H9 (cell line): ENCODE results near the gene PELI2. TPM values are rescaled to one million over a fixed set of nuclear protein-coding genes. Genes with fewer than 3 reads are reported as not detected.

ENCODE experiments used
- DNase-seq: peaks from one replicate; pipeline ENCODE4 v3.0.0-alpha.2; 2017
- H2AFZ ChIP-seq: one replicate; pipeline ENCODE4 v1.6.1; 2013; ENCODE audit warnings: mild to moderate bottlenecking, low read length, control low read depth, moderate library complexity
- H2AK5ac ChIP-seq: 2 replicates; pipeline ENCODE4 v1.6.1; 2013; ENCODE audit warnings: low read length, control low read depth, mixed read lengths; ENCODE audit not compliant: insufficient read length
- H2BK120ac ChIP-seq: one replicate; pipeline ENCODE4 v1.6.1; 2013; ENCODE audit warnings: low read depth, mild to moderate bottlenecking, low read length, control low read depth, inconsistent platforms; ENCODE audit not compliant: poor library complexity, severe bottlenecking
- H2BK12ac ChIP-seq: 2 replicates; pipeline ENCODE4 v1.6.1; 2013; ENCODE audit warnings: low read length, control low read depth, mixed read lengths, low read depth; ENCODE audit not compliant: insufficient read length
- H2BK15ac ChIP-seq: 2 replicates; pipeline ENCODE4 v1.6.1; 2013; ENCODE audit warnings: low read depth, low read length, control low read depth
- H2BK20ac ChIP-seq: one replicate; pipeline ENCODE4 v1.6.1; 2013; ENCODE audit warnings: low read depth, mild to moderate bottlenecking, low read length, control low read depth, inconsistent platforms; ENCODE audit not compliant: poor library complexity, severe bottlenecking
- H2BK5ac ChIP-seq: 2 replicates; pipeline ENCODE4 v1.6.1; 2013; ENCODE audit warnings: low read length, control low read depth, mixed read lengths; ENCODE audit not compliant: insufficient read length
- H3K14ac ChIP-seq: 2 replicates; pipeline ENCODE4 v1.6.1; 2013; ENCODE audit warnings: low read length, control low read depth; ENCODE audit not compliant: insufficient read depth
- H3K18ac ChIP-seq: 2 replicates; pipeline ENCODE4 v1.6.1; 2013; ENCODE audit warnings: low read depth, mild to moderate bottlenecking, mixed read lengths, low read length, control low read depth; ENCODE audit not compliant: insufficient read length
- H3K23ac ChIP-seq: 2 replicates; pipeline ENCODE4 v1.6.1; 2013; ENCODE audit warnings: low read length, control low read depth, mixed read lengths, low read depth; ENCODE audit not compliant: insufficient read length
- H3K23me2 ChIP-seq: 2 replicates; pipeline ENCODE4 v1.6.1; 2013; ENCODE audit warnings: low read depth, mild to moderate bottlenecking, mixed read lengths, low read length, control low read depth; ENCODE audit not compliant: insufficient read length, poor library complexity, severe bottlenecking
- H3K27ac ChIP-seq: 2 replicates; pipeline ENCODE4 v1.5.1; 2013; ENCODE audit warnings: low read length, control low read depth, mixed read lengths, low read depth; ENCODE audit not compliant: insufficient read length
- H3K27me3 ChIP-seq: 2 replicates; pipeline ENCODE4 v1.6.1; 2013; ENCODE audit warnings: low read length, control low read depth, inconsistent platforms; ENCODE audit not compliant: insufficient read depth
- H3K4ac ChIP-seq: 2 replicates; pipeline ENCODE4 v1.6.1; 2013; ENCODE audit warnings: low read depth, mild to moderate bottlenecking, control low read depth, inconsistent platforms, low read length, moderate library complexity
- H3K4me1 ChIP-seq: 2 replicates; pipeline ENCODE4 v1.6.1; 2013; ENCODE audit warnings: low read length, control low read depth, inconsistent platforms; ENCODE audit not compliant: insufficient read depth
- H3K4me2 ChIP-seq: 2 replicates; pipeline ENCODE4 v1.6.1; 2013; ENCODE audit warnings: low read length, control low read depth, mixed read lengths; ENCODE audit not compliant: insufficient read length, insufficient read depth
- H3K56ac ChIP-seq: 2 replicates; pipeline ENCODE4 v1.6.1; 2013; ENCODE audit warnings: low read depth, mild to moderate bottlenecking, mixed read lengths, low read length, control low read depth; ENCODE audit not compliant: insufficient read length
- H3K79me1 ChIP-seq: 2 replicates; pipeline ENCODE4 v1.6.1; 2013; ENCODE audit warnings: low read depth, mild to moderate bottlenecking, moderate library complexity, low read length, control low read depth, inconsistent platforms; ENCODE audit not compliant: insufficient read depth, poor library complexity, severe bottlenecking
- H3K79me2 ChIP-seq: 2 replicates; pipeline ENCODE4 v1.6.1; 2013; ENCODE audit warnings: low read length, control low read depth, inconsistent platforms; ENCODE audit not compliant: insufficient read depth
- H3K9ac ChIP-seq: 2 replicates; pipeline ENCODE4 v1.6.1; 2013; ENCODE audit warnings: low read length, control low read depth, mixed read lengths; ENCODE audit not compliant: insufficient read length; ENCODE audit errors: extremely low read depth
- H3K9me3 ChIP-seq: one replicate; pipeline ENCODE4 v1.6.1; 2013; ENCODE audit warnings: low read depth, low read length, inconsistent platforms; ENCODE audit not compliant: control insufficient read depth
- H3T11ph ChIP-seq: one replicate; pipeline ENCODE4 v1.6.1; 2013; ENCODE audit warnings: mild to moderate bottlenecking, low read length, control low read depth, inconsistent platforms
- H4K20me1 ChIP-seq: one replicate; pipeline ENCODE4 v1.6.1; 2013; ENCODE audit not compliant: control insufficient read depth, insufficient read length, insufficient read depth
- H4K5ac ChIP-seq: 2 replicates; pipeline ENCODE4 v1.6.1; 2013; ENCODE audit warnings: low read depth, mild to moderate bottlenecking, mixed read lengths, low read length, control low read depth; ENCODE audit not compliant: insufficient read length
- H4K8ac ChIP-seq: replicated peaks from 2 replicates; pipeline ENCODE4 v1.6.1; 2013; ENCODE audit warnings: low read length, control low read depth, mixed read lengths, low read depth; ENCODE audit not compliant: insufficient read length
- H4K91ac ChIP-seq: 2 replicates; pipeline ENCODE4 v1.6.1; 2013; ENCODE audit warnings: low read depth, mild to moderate bottlenecking, moderate library complexity, mixed read lengths, low read length, control low read depth; ENCODE audit not compliant: insufficient read length
- H3K27ac Mint-ChIP-seq, 3 experiments: 2 replicates in 2 of 3; 3 replicates in 1 of 3; pipeline ENCODE4 v1.8.0; 2020 to 2021; ENCODE audit warnings: mixed read lengths in 3 of 3, mild to moderate bottlenecking in 1 of 3, moderate library complexity in 1 of 3
- H3K27me3 Mint-ChIP-seq: 2 replicates; pipeline ENCODE4 v1.8.0; 2021; ENCODE audit warnings: low read depth, mild to moderate bottlenecking, moderate library complexity, mixed read lengths
- H3K36me3 Mint-ChIP-seq, 3 experiments: 2 replicates in 2 of 3; 3 replicates in 1 of 3; pipeline ENCODE4 v1.8.0; 2020 to 2021; ENCODE audit warnings: low read depth in 3 of 3, mixed read lengths in 3 of 3; ENCODE audit not compliant: insufficient read depth in 1 of 3
- H3K4me1 Mint-ChIP-seq, 2 experiments: 2 replicates each; pipeline ENCODE4 v1.8.0; 2020; ENCODE audit warnings: mixed read lengths in 2 of 2
- H3K4me3 Mint-ChIP-seq, 2 experiments: 2 replicates in 1 of 2; 3 replicates in 1 of 2; pipeline ENCODE4 v1.8.0; 2020 to 2021; ENCODE audit warnings: mild to moderate bottlenecking in 2 of 2, mixed read lengths in 2 of 2, moderate library complexity in 1 of 2
- H3K9me3 Mint-ChIP-seq, 2 experiments: 2 replicates in 1 of 2; 3 replicates in 1 of 2; pipeline ENCODE4 v1.8.0; 2020; ENCODE audit warnings: mild to moderate bottlenecking in 2 of 2, mixed read lengths in 2 of 2, moderate library complexity in 1 of 2
- WGBS: extraction: QIAGEN DNeasy Blood & Tissue Kit; methylation state at CpG from one replicate; pipeline ENCODE4 v1.1.7; 2013; ENCODE audit warnings: missing lambda C conversion rate, low lambda C conversion rate, mixed read lengths; ENCODE audit not compliant: insufficient read length; ENCODE audit errors: extremely low coverage; 5-methylcytosine and 5-hydroxymethylcytosine counted together
- total RNA-seq: library from RNA; stranded (reverse); gene quantifications from 2 replicates; pipeline ENCODE4 v1.2.1, GENCODE V29; 2021
- TF ChIP-seq, protein P1 (sequence below): fragments of 200-600 bp; sonication (generic); conservative IDR thresholded peaks from 3 replicates; pipeline ENCODE4 v1.8.0; 2021; ENCODE audit warnings: antibody characterized with exemption, mild to moderate bottlenecking

The PELI2 gene
- total RNA-seq, 1 experiment from 2014 or later, result 18.0 TPM

DNA sequence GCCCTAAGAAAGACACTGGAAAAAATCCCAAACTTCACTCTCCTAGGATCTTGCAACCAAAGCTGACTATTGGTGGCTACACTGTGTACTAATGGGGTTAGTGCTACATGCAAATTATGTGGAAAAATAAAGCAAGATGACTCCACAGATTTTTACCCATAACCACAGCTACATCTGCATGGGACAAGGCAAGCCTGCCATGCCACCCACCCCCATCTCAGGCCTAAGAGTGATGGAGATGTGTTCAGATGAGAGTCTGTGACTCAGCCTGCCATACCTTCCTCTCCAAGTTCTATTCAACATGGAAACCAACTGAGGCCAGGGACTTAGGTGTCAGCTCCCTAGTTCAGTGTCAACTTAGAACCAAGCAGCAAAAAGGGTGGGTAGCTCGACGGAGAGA lies 206.2 kb downstream of the PELI2 start:
- Histone ChIP-seq H2AK5ac (no peak overlapping the region), H2BK12ac (no peak overlapping the region), H4K91ac (no peak overlapping the region), H3K4me2 (no peak overlapping the region), H4K5ac (no peak overlapping the region), H3K14ac (no peak overlapping the region), H2BK20ac (no peak overlapping the region), H2AFZ (no peak overlapping the region), H3K18ac (no peak overlapping the region), H3K27me3 (no peaks in the 10 kb centered on the region), H3K79me2 (no peaks in the 10 kb centered on the region), H3K4ac (no peak overlapping the region), H3K56ac (no peak overlapping the region), H3K9ac (no peak overlapping the region), H3K23ac (no peak overlapping the region), H3K23me2 (no peaks in the 10 kb centered on the region), H3T11ph (no peak overlapping the region), H3K9me3 (no peaks in the 10 kb centered on the region), H3K4me1 (no peaks in the 10 kb centered on the region), H3K79me1 (no peaks in the 10 kb centered on the region), H2BK5ac (no peak overlapping the region), H4K20me1 (no peaks in the 10 kb centered on the region), H4K8ac (no peak overlapping the region), H2BK15ac (no peak overlapping the region), H3K27ac (no peak overlapping the region), H2BK120ac (no peak overlapping the region)
- H3K9me3 Mint-ChIP-seq, result peaks cover 3 to 7% of the 10 kb centered on the region in 2 experiments; a peak in 2 of 5 replicates
- H3K27ac Mint-ChIP-seq, result no peak overlapping the region
- peaks cover 4% of the 10 kb centered on the region in 2 experiments for H3K4me1 Mint-ChIP-seq
- H3K36me3 Mint-ChIP-seq, result peaks cover 0 to 4% (median 0%) of the 10 kb centered on the region in 3 experiments; a peak in 2 of 7 replicates
- no peaks in the 10 kb centered on the region; the same call in 1 of the 2 replicates for H3K27me3 Mint-ChIP-seq
- TF ChIP-seq, protein P1, sequence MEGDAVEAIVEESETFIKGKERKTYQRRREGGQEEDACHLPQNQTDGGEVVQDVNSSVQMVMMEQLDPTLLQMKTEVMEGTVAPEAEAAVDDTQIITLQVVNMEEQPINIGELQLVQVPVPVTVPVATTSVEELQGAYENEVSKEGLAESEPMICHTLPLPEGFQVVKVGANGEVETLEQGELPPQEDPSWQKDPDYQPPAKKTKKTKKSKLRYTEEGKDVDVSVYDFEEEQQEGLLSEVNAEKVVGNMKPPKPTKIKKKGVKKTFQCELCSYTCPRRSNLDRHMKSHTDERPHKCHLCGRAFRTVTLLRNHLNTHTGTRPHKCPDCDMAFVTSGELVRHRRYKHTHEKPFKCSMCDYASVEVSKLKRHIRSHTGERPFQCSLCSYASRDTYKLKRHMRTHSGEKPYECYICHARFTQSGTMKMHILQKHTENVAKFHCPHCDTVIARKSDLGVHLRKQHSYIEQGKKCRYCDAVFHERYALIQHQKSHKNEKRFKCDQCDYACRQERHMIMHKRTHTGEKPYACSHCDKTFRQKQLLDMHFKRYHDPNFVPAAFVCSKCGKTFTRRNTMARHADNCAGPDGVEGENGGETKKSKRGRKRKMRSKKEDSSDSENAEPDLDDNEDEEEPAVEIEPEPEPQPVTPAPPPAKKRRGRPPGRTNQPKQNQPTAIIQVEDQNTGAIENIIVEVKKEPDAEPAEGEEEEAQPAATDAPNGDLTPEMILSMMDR, result no peak
- WGBS, result no CpG with 5 or more reads among the region's 2 CpGs
- no peak for DNase-seq
- no peak overlapping the region for H3K4me3 Mint-ChIP-seq
